K562 (cell line): Measurements from ENCODE around the gene NUDT14. TPM values are rescaled to one million over a fixed set of nuclear protein-coding genes. Genes with fewer than 3 reads are reported as not detected.

Experiments
- ATAC-seq: fragments of 200-7000 bp; cut with Tn5 transposase; 3 replicates; pipeline ENCODE4 v1.9.1; 2020; ENCODE audit warnings: moderate library complexity
- BruUV-seq: library from RNA; stranded (reverse); fragments of 400-500 nt; replicated peaks from 2 replicates; lab custom pipeline; 2021; lab: Mats Ljungman, UMichigan
- CTCF ChIA-PET: fragments of 300-600 bp; formaldehyde crosslinking; extraction: SDS; loops from one replicate; lab custom pipeline; 2021; ENCODE audit warnings: low intra/inter-chr PET ratio; lab: Yijun Ruan, JAX
- POLR2A ChIA-PET: fragments of 300-600, 350-650 bp; sonication (Branson Sonifier 250); formaldehyde crosslinking; extraction: SDS; loops from one replicate; lab custom pipeline; 2021; ENCODE audit warnings: antibody characterized with exemption, inconsistent platforms; lab: Yijun Ruan, JAX
- DNase-seq, 4 experiments: peaks; one replicate each; pipeline versions ENCODE4 v3.0.0 to v3.0.0-alpha.2; 2011 to 2018; ENCODE audit warnings: low spot score in 3 of 4, mixed read lengths in 3 of 4; ENCODE audit errors: extremely low read depth in 1 of 4
- FAIRE-seq: peaks from 2 replicates; lab custom pipeline; 2011; peaks lifted over from hg19 to GRCh38; lab: Jason Lieb, UNC
- H2AFZ ChIP-seq: 2 replicates; pipeline ENCODE4 v1.6.0; 2011; ENCODE audit warnings: low read depth, low read length, control low read depth, inconsistent platforms
- H3K27ac ChIP-seq: fragments of 200-600 bp; 3 replicates; pipeline ENCODE4 v1.8.0; 2011; ENCODE audit warnings: low read depth, mild to moderate bottlenecking, control low read depth, inconsistent platforms, low read length, moderate library complexity, mixed read lengths; ENCODE audit errors: extremely low read depth
- H3K27me3 ChIP-seq, 2 experiments: fragments of 300-600 bp in 1 of 2; 2 replicates in 1 of 2; 3 replicates in 1 of 2; pipeline versions ENCODE4 v1.6.0 to v1.8.0; 2011; ENCODE audit warnings: inconsistent platforms in 2 of 2, low read length in 2 of 2, mild to moderate bottlenecking in 1 of 2, mixed read lengths in 1 of 2, moderate library complexity in 1 of 2; ENCODE audit not compliant: control insufficient read depth in 2 of 2, insufficient read depth in 2 of 2
- H3K36me3 ChIP-seq: fragments of 300-600 bp; 3 replicates; pipeline ENCODE4 v1.8.0; 2011; ENCODE audit warnings: mild to moderate bottlenecking, low read length, inconsistent platforms; ENCODE audit not compliant: control insufficient read depth, insufficient read depth
- H3K4me1 ChIP-seq, 2 experiments: fragments of 200-600 bp in 1 of 2; replicated peaks in 1 of 2; 2 replicates in 1 of 2; 3 replicates in 1 of 2; pipeline versions ENCODE4 v1.5.1 to v1.8.0; 2011; ENCODE audit warnings: inconsistent platforms in 2 of 2, low read length in 2 of 2, mild to moderate bottlenecking in 1 of 2, mixed read lengths in 1 of 2, moderate library complexity in 1 of 2; ENCODE audit not compliant: control insufficient read depth in 2 of 2, insufficient read depth in 2 of 2
- H3K4me2 ChIP-seq: 2 replicates; pipeline ENCODE4 v1.6.1; 2011; ENCODE audit warnings: low read length, control low read depth, inconsistent platforms, mixed read lengths; ENCODE audit not compliant: insufficient read depth
- H3K4me3 ChIP-seq: fragments of 200-600 bp; sonication (generic), shearing (Covaris generic); 2 replicates; pipeline ENCODE4 v1.5.1; 2016; ENCODE audit warnings: control low read depth, inconsistent platforms
- H3K79me2 ChIP-seq: fragments of 200-600 bp; 3 replicates; pipeline ENCODE4 v1.8.0; 2011; ENCODE audit warnings: low read length, inconsistent platforms; ENCODE audit not compliant: control insufficient read depth, insufficient read depth
- H3K9ac ChIP-seq, 2 experiments: 2 replicates each; pipeline versions ENCODE4 v1.6.0 to v1.6.1; 2011; ENCODE audit warnings: low read depth in 2 of 2, low read length in 2 of 2, control low read depth in 1 of 2, inconsistent platforms in 1 of 2, mild to moderate bottlenecking in 1 of 2, mixed read lengths in 1 of 2; ENCODE audit not compliant: insufficient read depth in 1 of 2
- H3K9me1 ChIP-seq: one replicate; pipeline ENCODE4 v1.6.0; 2011; ENCODE audit warnings: inconsistent platforms, mild to moderate bottlenecking, low read length, moderate library complexity; ENCODE audit not compliant: control insufficient read depth, insufficient read depth
- H3K9me3 ChIP-seq: replicated peaks from 2 replicates; pipeline ENCODE4 v1.5.1; 2011; ENCODE audit warnings: low read depth, low read length, inconsistent platforms; ENCODE audit not compliant: control insufficient read depth, insufficient read depth
- H4K20me1 ChIP-seq: replicated peaks from 2 replicates; pipeline ENCODE4 v1.6.1; 2011; ENCODE audit warnings: low read length, inconsistent platforms, mixed read lengths; ENCODE audit not compliant: control insufficient read depth, insufficient read depth
- ATF7 ChIP-seq: fragments of 450-650 bp; IDR thresholded peaks from 2 replicates; pipeline ENCODE4 v1.7.1; 2014; ENCODE audit warnings: mild to moderate bottlenecking, moderate library complexity
- HLTF ChIP-seq: fragments of 450-650 bp; IDR thresholded peaks from 2 replicates; pipeline ENCODE4 v1.6.1; 2016
- RBM25 ChIP-seq: fragments of 200-400 bp; formaldehyde crosslinking; IDR thresholded peaks from 2 replicates; pipeline ENCODE4 v1.6.1; 2018; ENCODE audit warnings: low read length, low read depth, moderate library complexity; ENCODE audit not compliant: severe bottlenecking
- ZBTB8A ChIP-seq: fragments of 450-650 bp; IDR thresholded peaks from 2 replicates; pipeline ENCODE4 v1.6.1; 2018; ENCODE audit warnings: mild to moderate bottlenecking, moderate library complexity; ENCODE audit not compliant: partially characterized antibody
- ZFP30 ChIP-seq: fragments of 250-450 bp; sonication (Bioruptor Pico); IDR thresholded peaks from 2 replicates; pipeline ENCODE4 v1.8.0; 2022; ENCODE audit warnings: moderate library complexity, mild to moderate bottlenecking, inconsistent platforms, borderline replicate concordance
- ZNF263 ChIP-seq: sonication (generic); formaldehyde crosslinking; IDR thresholded peaks from 2 replicates; pipeline ENCODE4 v1.8.0; 2022; ENCODE audit warnings: mild to moderate bottlenecking, missing genetic modification reagents, borderline replicate concordance
- WGBS: fragments of 100-300 bp; shearing (Covaris generic); methylation state at CpG from one replicate; pipeline ENCODE4 v1.1.6; 2016; ENCODE audit warnings: low coverage, mixed read lengths; ENCODE audit not compliant: insufficient coverage; ENCODE audit errors: missing lambda C conversion rate; 5-methylcytosine and 5-hydroxymethylcytosine counted together
- in situ Hi-C: fragments of 300-500 bp; cut with MboI; formaldehyde crosslinking; loops from 4 replicates; pipeline ENCODE4 v1.15.0; 2018; ENCODE audit warnings: inconsistent platforms, mixed read lengths
- intact Hi-C: fragments of 100-400 bp; cut with micrococcal nuclease; formaldehyde crosslinking; loops from 2 replicates; pipeline ENCODE4 v1.14.2; 2022
- polyA plus RNA-seq, 8 experiments: library from polyadenylated mRNA; depleted of rRNA in 4 of 8; stranded (reverse) in 5 of 8; unstranded in 3 of 8; fragments of >200 nt; fragmentation: Nextera tagmentation in 2 of 8; fragmentation: Illumina TruSeq in 1 of 8; extraction: Ambion mirVana in 2 of 8; extraction: Trizol in 1 of 8; gene quantifications; 2 replicates each; pipeline versions ENCODE4 v1.2.1 to v1.2.3, GENCODE V29; 2011 to 2014; ENCODE audit warnings: inconsistent platforms in 1 of 8, missing spikeins in 1 of 8
- total RNA-seq, 7 experiments: library from RNA; depleted of rRNA in 6 of 7; stranded (reverse); fragments of >200 nt in 6 of 7; fragmentation: Illumina TruSeq in 2 of 7; extraction: Trizol in 2 of 7; gene quantifications; 2 replicates each; pipeline versions ENCODE4 v1.2.1 to v1.2.3, GENCODE V29; 2011 to 2021; ENCODE audit warnings: low replicate concordance in 1 of 7
- TF ChIP-seq, protein P1 (sequence below): IDR thresholded peaks from 2 replicates; pipeline ENCODE4 v1.6.1; 2014; ENCODE audit warnings: antibody characterized with exemption
- TF ChIP-seq, protein P2 (sequence below), 2 experiments: fragments of 200-800 bp in 1 of 2; sonication (Bioruptor generic) in 1 of 2; sonication (generic) in 1 of 2; formaldehyde crosslinking in 1 of 2; IDR thresholded peaks in 1 of 2; conservative IDR thresholded peaks in 1 of 2; 2 replicates each; pipeline versions ENCODE4 v1.5.0 to v1.6.1; 2016 to 2020; ENCODE audit warnings: missing compliant biosample characterization in 1 of 2, missing genetic modification characterization in 1 of 2, missing genetic modification reagents in 1 of 2
- TF ChIP-seq, protein P3 (sequence below): sonication (generic); formaldehyde crosslinking; IDR thresholded peaks from 2 replicates; pipeline ENCODE4 v1.8.0; 2022; ENCODE audit warnings: mild to moderate bottlenecking, missing genetic modification reagents, borderline replicate concordance

NUDT14 gene
- total and polyA plus RNA-seq, 9 of the 15 experiments (the other 6 are each of a cell fraction or from before 2014, with no cell fraction given), result 0.14 to 16.3 (median 8.2) TPM

DNA sequence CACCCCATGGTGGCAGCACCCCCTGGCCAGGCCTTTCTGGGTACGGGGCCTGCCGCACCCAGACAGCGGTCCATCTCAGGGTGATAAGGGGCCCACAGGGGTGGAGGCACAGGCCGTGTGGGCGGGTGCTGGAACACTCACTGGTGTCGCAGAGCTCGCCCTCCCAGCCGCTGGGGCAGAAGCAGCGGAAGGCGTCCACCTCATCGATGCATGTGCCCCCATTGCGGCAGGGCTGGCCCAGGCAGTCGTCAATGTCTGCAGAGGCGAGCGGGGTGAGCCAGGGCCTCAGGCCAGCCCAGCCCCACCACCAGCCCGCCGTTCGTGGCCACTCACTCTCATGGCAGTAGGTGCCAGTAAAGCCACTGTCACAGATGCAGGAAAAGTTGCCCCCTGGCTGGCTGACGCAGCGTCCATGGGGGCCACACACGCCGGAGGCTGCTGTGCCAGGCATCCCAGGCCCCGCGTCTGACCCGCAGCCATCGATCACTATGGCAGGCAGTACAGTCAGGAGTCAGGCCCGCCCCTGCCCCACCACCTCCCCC, 32.4 kb downstream of the NUDT14 start (continued):
- TF ChIP-seq, protein P1, sequence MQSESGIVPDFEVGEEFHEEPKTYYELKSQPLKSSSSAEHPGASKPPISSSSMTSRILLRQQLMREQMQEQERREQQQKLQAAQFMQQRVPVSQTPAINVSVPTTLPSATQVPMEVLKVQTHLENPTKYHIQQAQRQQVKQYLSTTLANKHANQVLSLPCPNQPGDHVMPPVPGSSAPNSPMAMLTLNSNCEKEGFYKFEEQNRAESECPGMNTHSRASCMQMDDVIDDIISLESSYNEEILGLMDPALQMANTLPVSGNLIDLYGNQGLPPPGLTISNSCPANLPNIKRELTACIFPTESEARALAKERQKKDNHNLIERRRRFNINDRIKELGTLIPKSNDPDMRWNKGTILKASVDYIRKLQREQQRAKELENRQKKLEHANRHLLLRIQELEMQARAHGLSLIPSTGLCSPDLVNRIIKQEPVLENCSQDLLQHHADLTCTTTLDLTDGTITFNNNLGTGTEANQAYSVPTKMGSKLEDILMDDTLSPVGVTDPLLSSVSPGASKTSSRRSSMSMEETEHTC, result no peak

DNA sequence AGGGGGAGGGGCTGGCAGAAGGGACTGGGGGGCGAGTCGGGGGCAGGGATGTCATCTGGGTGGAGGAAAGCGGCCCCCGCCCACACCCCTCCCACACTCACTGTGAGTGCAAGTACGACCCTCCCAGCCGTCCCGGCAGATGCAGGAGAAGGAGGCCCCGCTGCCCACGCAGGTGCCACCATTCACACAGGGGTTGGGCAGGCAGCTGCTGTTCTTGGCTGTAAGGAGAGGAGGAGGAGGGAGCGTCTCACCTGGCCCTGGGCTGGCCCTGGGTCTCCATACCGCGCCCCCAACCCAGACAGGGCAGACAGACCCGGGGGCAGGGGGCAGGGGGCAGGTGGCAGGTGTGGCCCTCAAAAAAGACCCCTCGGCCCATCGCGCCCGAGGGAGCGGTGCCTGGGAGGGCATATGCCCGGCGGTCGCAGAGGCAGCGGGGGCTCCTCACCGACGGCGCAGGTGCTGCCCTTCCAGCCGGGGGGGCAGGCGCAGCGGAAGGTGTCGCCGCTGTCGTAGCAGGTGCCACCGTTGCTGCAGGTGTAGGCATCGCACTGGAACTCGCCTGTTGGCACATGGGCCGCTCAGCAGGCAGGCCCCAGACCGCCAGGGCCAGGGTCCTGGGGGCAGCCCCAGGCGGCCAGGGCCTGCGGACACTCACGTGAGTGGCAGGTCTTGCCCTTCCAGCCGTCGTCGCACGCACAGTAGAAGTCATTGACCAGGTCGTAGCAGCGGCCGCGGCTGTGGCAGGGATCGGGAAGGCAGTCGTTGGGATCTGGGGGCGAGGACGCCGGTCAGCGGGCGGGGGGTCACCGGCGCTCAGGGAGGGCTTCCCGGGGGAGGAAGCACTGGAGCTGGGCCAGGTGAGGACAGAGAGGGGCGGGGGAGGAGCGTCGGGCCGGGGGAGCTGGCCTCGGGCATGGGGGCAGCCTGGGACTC, 33.2 kb downstream of the NUDT14 start:
- no peak for ATAC-seq

More for the DNA sequence above, 33.2 kb downstream of the NUDT14 start:
- FAIRE-seq (no peak), DNase-seq (no peak)
- ChIA-PET CTCF (no interaction called here), POLR2A (interaction anchor here (0.6 kb wide), 1 partner anchor 386 kb away, joined by 3 read pairs; no protein-coding TSS in a partner anchor)
- Histone ChIP-seq H3K27ac (no peak overlapping the region), H3K9me1 (no peaks in the 10 kb centered on the region), H3K9me3 (no peaks in the 10 kb centered on the region), H3K4me2 (no peak overlapping the region), H3K4me1 (peaks cover 0 to 6% of the 10 kb centered on the region in 2 experiments; a peak in 1 of 5 replicates), H2AFZ (no peak overlapping the region), H4K20me1 (no peaks in the 10 kb centered on the region), H3K27me3 (no peaks in the 10 kb centered on the region), H3K4me3 (no peak overlapping the region), H3K9ac (no peak overlapping the region), H3K36me3 (peaks cover 41% of the 10 kb centered on the region; the same call in 1 of the 3 replicates), H3K79me2 (no peaks in the 10 kb centered on the region)
- in situ Hi-C loops (no loop called here), intact Hi-C loops (no loop called here)
- BruUV-seq, result no TSS peak
- TF ChIP-seq ZNF263 (CRISPR knock-in tag) (no peak), RBM25 (no peak), ZFP30 (CRISPR knock-in tag) (no peak), HLTF (no peak), ZBTB8A (no peak), ATF7 (no peak)
- TF ChIP-seq, protein P2, sequence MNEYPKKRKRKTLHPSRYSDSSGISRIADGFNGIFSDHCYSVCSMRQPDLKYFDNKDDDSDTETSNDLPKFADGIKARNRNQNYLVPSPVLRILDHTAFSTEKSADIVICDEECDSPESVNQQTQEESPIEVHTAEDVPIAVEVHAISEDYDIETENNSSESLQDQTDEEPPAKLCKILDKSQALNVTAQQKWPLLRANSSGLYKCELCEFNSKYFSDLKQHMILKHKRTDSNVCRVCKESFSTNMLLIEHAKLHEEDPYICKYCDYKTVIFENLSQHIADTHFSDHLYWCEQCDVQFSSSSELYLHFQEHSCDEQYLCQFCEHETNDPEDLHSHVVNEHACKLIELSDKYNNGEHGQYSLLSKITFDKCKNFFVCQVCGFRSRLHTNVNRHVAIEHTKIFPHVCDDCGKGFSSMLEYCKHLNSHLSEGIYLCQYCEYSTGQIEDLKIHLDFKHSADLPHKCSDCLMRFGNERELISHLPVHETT (CRISPR knock-in tag; conservative IDR thresholded peaks at IDR 0.05 in 1 of 2, IDR thresholded peaks at IDR 0.05 in 1 of 2), result no peak
- TF ChIP-seq, protein P3, sequence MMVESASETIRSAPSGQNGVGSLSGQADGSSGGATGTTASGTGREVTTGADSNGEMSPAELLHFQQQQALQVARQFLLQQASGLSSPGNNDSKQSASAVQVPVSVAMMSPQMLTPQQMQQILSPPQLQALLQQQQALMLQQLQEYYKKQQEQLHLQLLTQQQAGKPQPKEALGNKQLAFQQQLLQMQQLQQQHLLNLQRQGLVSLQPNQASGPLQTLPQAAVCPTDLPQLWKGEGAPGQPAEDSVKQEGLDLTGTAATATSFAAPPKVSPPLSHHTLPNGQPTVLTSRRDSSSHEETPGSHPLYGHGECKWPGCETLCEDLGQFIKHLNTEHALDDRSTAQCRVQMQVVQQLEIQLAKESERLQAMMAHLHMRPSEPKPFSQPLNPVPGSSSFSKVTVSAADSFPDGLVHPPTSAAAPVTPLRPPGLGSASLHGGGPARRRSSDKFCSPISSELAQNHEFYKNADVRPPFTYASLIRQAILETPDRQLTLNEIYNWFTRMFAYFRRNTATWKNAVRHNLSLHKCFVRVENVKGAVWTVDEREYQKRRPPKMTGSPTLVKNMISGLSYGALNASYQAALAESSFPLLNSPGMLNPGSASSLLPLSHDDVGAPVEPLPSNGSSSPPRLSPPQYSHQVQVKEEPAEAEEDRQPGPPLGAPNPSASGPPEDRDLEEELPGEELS (CRISPR knock-in tag), result no peak
- WGBS, result 98% methylated on average over 6 of the region's 62 CpGs
